ENCODE data around the gene CAPN5.

The CAPN5 gene

GRCh38 chr11:77100166-77101042, 33.6 kb downstream of the CAPN5 start:
- H3K4me3 Mint-ChIP-seq = no peak overlapping the region
- no peaks in the 10 kb centered on the region for H3K4me1 Mint-ChIP-seq
- no peaks in the 10 kb centered on the region for H3K36me3 Mint-ChIP-seq
- DNase-seq (no peak), ATAC-seq (replicated peaks) (no peak)
- H3K9me3 Mint-ChIP-seq = peaks cover 0 to 1% of the 10 kb centered on the region in 2 donors
- peaks cover 0 to 9% of the 10 kb centered on the region in 2 donors for H3K27me3 Mint-ChIP-seq
- no peak overlapping the region for H3K27ac Mint-ChIP-seq

GRCh38 chr11:77101043-77101537, 34.3 kb downstream of the CAPN5 start:
- Mint-ChIP-seq H3K4me1 (no peaks in the 10 kb centered on the region), H3K4me3 (no peak overlapping the region), H3K27ac (no peak overlapping the region), H3K27me3 (peaks cover 0 to 9% of the 10 kb centered on the region in 2 donors), H3K36me3 (no peaks in the 10 kb centered on the region), H3K9me3 (peaks cover 0 to 1% of the 10 kb centered on the region in 2 donors)
- ATAC-seq (replicated peaks) (peak; percentile 25 to 52), DNase-seq (no peak)

- peaks cover 0 to 1% of the 10 kb centered on the region in 2 donors for H3K9me3 Mint-ChIP-seq
- H3K27me3 Mint-ChIP-seq = peaks cover 0 to 9% of the 10 kb centered on the region in 2 donors
- no peak within 1 kb of the TSS for H3K4me3 Mint-ChIP-seq
- H3K27ac Mint-ChIP-seq = no peak within 1 kb of the TSS
- H3K4me1 Mint-ChIP-seq = no peaks in the 10 kb centered on the region
- no peaks in the 10 kb centered on the region for H3K36me3 Mint-ChIP-seq
- ATAC-seq (replicated peaks) (no peak), DNase-seq (no peak)
These were observed 35.8 kb downstream of the CAPN5 start, which contains the start of gene OMP for GRCh38 chr11:77102246-77103210. Gene OMP, plus strand, starts transcription at chr11:77102840. Its CDS starts 0 bp downstream, at chr11:77102840.

- DNase-seq (no peak), ATAC-seq (replicated peaks) (no peak)
- Mint-ChIP-seq H3K4me3 (no peak overlapping the region), H3K9me3 (peaks cover 0 to 1% of the 10 kb centered on the region in 2 donors), H3K27ac (no peak overlapping the region), H3K27me3 (peaks cover 0 to 9% of the 10 kb centered on the region in 2 donors), H3K4me1 (no peaks in the 10 kb centered on the region), H3K36me3 (no peaks in the 10 kb centered on the region)
These were observed 36.5 kb downstream of the CAPN5 start for GRCh38 chr11:77103319-77103718.

- Mint-ChIP-seq H3K4me3 (no peak overlapping the region), H3K9me3 (peaks cover 0 to 1% of the 10 kb centered on the region in 2 donors), H3K4me1 (peaks cover 4 to 5% of the 10 kb centered on the region in 2 donors), H3K36me3 (no peaks in the 10 kb centered on the region), H3K27me3 (peaks cover 0 to 9% of the 10 kb centered on the region in 2 donors), H3K27ac (no peak overlapping the region)
- no peak for DNase-seq
- ATAC-seq (replicated peaks) = peak in 1 of 2 donors; percentile 22
These were observed 38.0 kb downstream of the CAPN5 start for GRCh38 chr11:77104727-77105126.

- Mint-ChIP-seq H3K27ac (no peak overlapping the region), H3K4me3 (no peak overlapping the region), H3K4me1 (peaks cover 4 to 11% of the 10 kb centered on the region in 2 donors), H3K27me3 (peaks cover 0 to 9% of the 10 kb centered on the region in 2 donors), H3K9me3 (no peaks in the 10 kb centered on the region), H3K36me3 (no peaks in the 10 kb centered on the region)
- DNase-seq = no peak
- no peak for ATAC-seq (replicated peaks)
These were observed 39.5 kb downstream of the CAPN5 start for GRCh38 chr11:77106321-77106720.

GRCh38 chr11:77106759-77107158, 40.0 kb downstream of the CAPN5 start:
- DNase-seq (no peak), ATAC-seq (replicated peaks) (no peak)
- Mint-ChIP-seq H3K9me3 (no peaks in the 10 kb centered on the region), H3K27ac (no peak overlapping the region), H3K27me3 (peaks cover 0 to 5% of the 10 kb centered on the region in 2 donors), H3K4me1 (peaks cover 4 to 11% of the 10 kb centered on the region in 2 donors), H3K36me3 (no peaks in the 10 kb centered on the region), H3K4me3 (no peak overlapping the region)

- no peak for ATAC-seq (replicated peaks)
- H3K4me3 Mint-ChIP-seq = no peak overlapping the region
- no peaks in the 10 kb centered on the region for H3K36me3 Mint-ChIP-seq
- H3K9me3 Mint-ChIP-seq = no peaks in the 10 kb centered on the region
- H3K27me3 Mint-ChIP-seq = no peaks in the 10 kb centered on the region
- peaks cover 4 to 11% of the 10 kb centered on the region in 2 donors for H3K4me1 Mint-ChIP-seq
- no peak overlapping the region for H3K27ac Mint-ChIP-seq
- DNase-seq = no peak
These were observed 41.2 kb downstream of the CAPN5 start for GRCh38 chr11:77107950-77108349.

- Mint-ChIP-seq H3K27me3 (no peaks in the 10 kb centered on the region), H3K9me3 (no peaks in the 10 kb centered on the region), H3K27ac (no peak overlapping the region), H3K4me1 (peaks cover 8 to 11% of the 10 kb centered on the region in 2 donors), H3K36me3 (no peaks in the 10 kb centered on the region), H3K4me3 (no peak overlapping the region)
- no peak for DNase-seq
- ATAC-seq (replicated peaks) = no peak
These were observed 41.7 kb downstream of the CAPN5 start for GRCh38 chr11:77108436-77108835.

- DNase-seq = no peak
- H3K9me3 Mint-ChIP-seq = no peaks in the 10 kb centered on the region
- no peak overlapping the region for H3K27ac Mint-ChIP-seq
- no peaks in the 10 kb centered on the region for H3K36me3 Mint-ChIP-seq
- ATAC-seq (replicated peaks) = no peak
- no peak overlapping the region for H3K4me3 Mint-ChIP-seq
- peaks cover 8 to 11% of the 10 kb centered on the region in 2 donors for H3K4me1 Mint-ChIP-seq
- no peaks in the 10 kb centered on the region for H3K27me3 Mint-ChIP-seq
These were observed 42.7 kb downstream of the CAPN5 start for GRCh38 chr11:77109236-77110019.

- ATAC-seq (replicated peaks) = no peak
- Mint-ChIP-seq H3K36me3 (no peaks in the 10 kb centered on the region), H3K4me1 (peaks cover 8 to 11% of the 10 kb centered on the region in 2 donors), H3K4me3 (no peak overlapping the region), H3K9me3 (no peaks in the 10 kb centered on the region), H3K27me3 (no peaks in the 10 kb centered on the region), H3K27ac (no peak overlapping the region)
- DNase-seq = no peak
These were observed 44.1 kb downstream of the CAPN5 start for GRCh38 chr11:77110836-77111235.

GRCh38 chr11:77111277-77111676, 44.5 kb downstream of the CAPN5 start:
- ATAC-seq (replicated peaks) (no peak), DNase-seq (no peak)
- no peak overlapping the region for H3K4me3 Mint-ChIP-seq
- H3K9me3 Mint-ChIP-seq = no peaks in the 10 kb centered on the region
- no peak overlapping the region for H3K27ac Mint-ChIP-seq
- peaks cover 8 to 11% of the 10 kb centered on the region in 2 donors for H3K4me1 Mint-ChIP-seq
- no peaks in the 10 kb centered on the region for H3K36me3 Mint-ChIP-seq
- H3K27me3 Mint-ChIP-seq = no peaks in the 10 kb centered on the region

- Mint-ChIP-seq H3K36me3 (no peaks in the 10 kb centered on the region), H3K4me1 (peaks cover 8 to 11% of the 10 kb centered on the region in 2 donors), H3K9me3 (no peaks in the 10 kb centered on the region), H3K4me3 (no peak overlapping the region), H3K27me3 (no peaks in the 10 kb centered on the region), H3K27ac (no peak overlapping the region)
- ATAC-seq (replicated peaks) (no peak), DNase-seq (no peak)
These were observed 45.2 kb downstream of the CAPN5 start for GRCh38 chr11:77111946-77112345.
